ENCODE measurements around the gene PTPRG. TPM values are rescaled to one million over a fixed set of nuclear protein-coding genes. Genes with fewer than 3 reads are reported as not detected.

PTPRG gene
- total RNA-seq, 1 experiment from 2014 or later: 32.1 TPM

DNA sequence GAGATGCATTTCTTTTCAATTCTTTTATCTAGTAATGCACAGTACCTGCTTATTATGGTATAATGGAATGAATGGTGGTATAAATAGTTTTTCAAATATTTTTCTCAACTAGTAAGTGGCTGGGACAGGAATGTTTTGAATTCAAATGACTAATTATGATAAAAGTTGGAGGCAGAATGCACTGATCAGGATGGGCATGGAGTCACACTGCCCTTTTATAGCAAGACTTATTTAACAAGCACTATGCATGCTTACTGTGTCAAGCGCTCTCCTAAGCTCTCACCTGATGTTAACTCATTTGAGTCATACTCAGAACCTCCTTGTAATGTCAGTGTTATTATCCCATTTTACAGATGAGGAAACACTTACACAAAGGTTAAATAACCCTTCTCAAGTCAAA, 590.2 kb downstream of the PTPRG start:
- DNase-seq (ENCODE audit: low read depth, low spot score) (no peak), ATAC-seq (no peak)
- no peak overlapping the region for H3K4me3 ChIP-seq (replicated peaks in 1 of 2; ENCODE audit: low read depth in 1 of 2, low read length in 2 of 2)
- no peaks in the 10 kb centered on the region for H3K79me2 ChIP-seq (ENCODE audit: insufficient read depth, low read length)
- no peak overlapping the region for H3K4me2 ChIP-seq (ENCODE audit: low read length)
- CTCF ChIA-PET: no interaction called here
- no TSS peak for BruUV-seq (replicated peaks)
- no peaks in the 10 kb centered on the region for H3K9me2 ChIP-seq (ENCODE audit: insufficient read depth)
- intact Hi-C loops (cut with micrococcal nuclease): no loop called here
- TF ChIP-seq RAD21 (IDR thresholded peaks at IDR 0.05; ENCODE audit: low read depth): no peak
- TF ChIP-seq POLR2AphosphoS5 (IDR thresholded peaks at IDR 0.05; ENCODE audit: low read depth, low read length): no peak
- TF ChIP-seq JUND (IDR thresholded peaks at IDR 0.05): no peak
- no peak for TF ChIP-seq ZFX (IDR thresholded peaks at IDR 0.05)
- TF ChIP-seq, protein P1, sequence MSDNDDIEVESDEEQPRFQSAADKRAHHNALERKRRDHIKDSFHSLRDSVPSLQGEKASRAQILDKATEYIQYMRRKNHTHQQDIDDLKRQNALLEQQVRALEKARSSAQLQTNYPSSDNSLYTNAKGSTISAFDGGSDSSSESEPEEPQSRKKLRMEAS (IDR thresholded peaks at IDR 0.05): no peak
- TF ChIP-seq SIN3A (IDR thresholded peaks at IDR 0.05; ENCODE audit: low read depth): no peak
- TF ChIP-seq CBX3 (IDR thresholded peaks at IDR 0.05; ENCODE audit: low read depth): no peak
- no peak for TF ChIP-seq CEBPB (IDR thresholded peaks at IDR 0.05; ENCODE audit: low read depth)
- TF ChIP-seq EZH2 (IDR thresholded peaks at IDR 0.05): no peak
- H4K20me1 ChIP-seq (ENCODE audit: insufficient read depth): no peaks in the 10 kb centered on the region
- POLR2A ChIA-PET: no interaction called here
- no peak overlapping the region for H2AFZ ChIP-seq (ENCODE audit: low read depth, low read length, poor library complexity, severe bottlenecking)
- H3K36me3 ChIP-seq (ENCODE audit: control insufficient read depth in 1 of 2, insufficient read depth in 2 of 2, low read length in 2 of 2): no peaks in the 10 kb centered on the region
- H3K27me3 ChIP-seq (ENCODE audit: insufficient read depth, low read length): no peaks in the 10 kb centered on the region
- no peaks in the 10 kb centered on the region for H3K4me1 ChIP-seq (ENCODE audit: control insufficient read depth in 1 of 2, insufficient read depth in 2 of 2, low read length in 2 of 2)
- H3K9me3 ChIP-seq (ENCODE audit: control insufficient read depth in 1 of 2, insufficient read depth in 1 of 2, low read depth in 1 of 2, low read length in 2 of 2): no peaks in the 10 kb centered on the region
- H3K27ac ChIP-seq (ENCODE audit: low read depth, low read length): no peak overlapping the region
- H3K9ac ChIP-seq (ENCODE audit: low read length): no peak overlapping the region
- RAD21 ChIA-PET (ENCODE audit: low non-redundant PET in 1 of 2, low total read pairs in 2 of 2, uncharacterized antibody in 2 of 2, unreplicated experiment in 2 of 2): no interaction called here

DNA sequence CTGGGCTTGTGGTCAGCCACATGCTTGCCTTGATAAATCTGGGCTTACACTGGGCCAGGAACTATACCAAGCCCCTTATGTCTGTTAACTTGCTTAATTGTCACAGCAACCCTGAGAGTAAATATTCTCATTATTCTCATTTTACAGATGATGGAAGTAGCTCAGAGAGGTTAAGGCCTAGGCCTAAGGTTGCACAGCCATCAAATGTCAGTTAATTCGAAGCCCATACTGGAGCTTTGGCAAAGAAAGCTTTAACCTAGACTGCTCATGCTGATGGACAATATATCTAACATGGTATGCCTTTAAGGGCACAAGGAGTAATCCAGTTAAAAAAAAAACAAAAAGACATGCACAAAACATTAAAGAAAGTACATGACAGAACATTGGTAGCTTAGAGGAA, 591.9 kb downstream of the PTPRG start:
- Histone ChIP-seq H3K36me3 (ENCODE audit: control insufficient read depth in 1 of 2, insufficient read depth in 2 of 2, low read length in 2 of 2) (no peaks in the 10 kb centered on the region), H3K4me1 (ENCODE audit: control insufficient read depth in 1 of 2, insufficient read depth in 2 of 2, low read length in 2 of 2) (no peaks in the 10 kb centered on the region), H3K79me2 (ENCODE audit: insufficient read depth, low read length) (no peaks in the 10 kb centered on the region), H3K9me3 (ENCODE audit: control insufficient read depth in 1 of 2, insufficient read depth in 1 of 2, low read depth in 1 of 2, low read length in 2 of 2) (no peaks in the 10 kb centered on the region), H3K4me3 (replicated peaks in 1 of 2; ENCODE audit: low read depth in 1 of 2, low read length in 2 of 2) (no peak overlapping the region), H2AFZ (ENCODE audit: low read depth, low read length, poor library complexity, severe bottlenecking) (no peak overlapping the region), H3K9me2 (ENCODE audit: insufficient read depth) (no peaks in the 10 kb centered on the region), H3K9ac (ENCODE audit: low read length) (no peak overlapping the region), H4K20me1 (ENCODE audit: insufficient read depth) (no peaks in the 10 kb centered on the region), H3K4me2 (ENCODE audit: low read length) (no peak overlapping the region), H3K27me3 (ENCODE audit: insufficient read depth, low read length) (no peaks in the 10 kb centered on the region), H3K27ac (ENCODE audit: low read depth, low read length) (no peak overlapping the region)
- DNase-seq (ENCODE audit: low read depth, low spot score) (no peak), ATAC-seq (no peak)
- TF ChIP-seq CBX3 (IDR thresholded peaks at IDR 0.05; ENCODE audit: low read depth) (no peak), YY1 (IDR thresholded peaks at IDR 0.05; ENCODE audit: extremely low read depth, insufficient replicate concordance, low read depth, low read length) (no peak), RAD21 (IDR thresholded peaks at IDR 0.05; ENCODE audit: low read depth) (no peak), EZH2phosphoT487 (IDR thresholded peaks at IDR 0.05; ENCODE audit: borderline replicate concordance) (no peak), POLR2AphosphoS5 (IDR thresholded peaks at IDR 0.05; ENCODE audit: low read depth, low read length) (no peak), FOSL1 (IDR thresholded peaks at IDR 0.05; ENCODE audit: low read depth) (no peak), JUND (IDR thresholded peaks at IDR 0.05) (no peak), EZH2 (IDR thresholded peaks at IDR 0.05) (no peak), TCF7L2 (IDR thresholded peaks at IDR 0.05; ENCODE audit: borderline replicate concordance, extremely low read depth, insufficient read depth, insufficient read length) (no peak), SIN3A (IDR thresholded peaks at IDR 0.05; ENCODE audit: low read depth) (no peak)
- TF ChIP-seq, protein P2, sequence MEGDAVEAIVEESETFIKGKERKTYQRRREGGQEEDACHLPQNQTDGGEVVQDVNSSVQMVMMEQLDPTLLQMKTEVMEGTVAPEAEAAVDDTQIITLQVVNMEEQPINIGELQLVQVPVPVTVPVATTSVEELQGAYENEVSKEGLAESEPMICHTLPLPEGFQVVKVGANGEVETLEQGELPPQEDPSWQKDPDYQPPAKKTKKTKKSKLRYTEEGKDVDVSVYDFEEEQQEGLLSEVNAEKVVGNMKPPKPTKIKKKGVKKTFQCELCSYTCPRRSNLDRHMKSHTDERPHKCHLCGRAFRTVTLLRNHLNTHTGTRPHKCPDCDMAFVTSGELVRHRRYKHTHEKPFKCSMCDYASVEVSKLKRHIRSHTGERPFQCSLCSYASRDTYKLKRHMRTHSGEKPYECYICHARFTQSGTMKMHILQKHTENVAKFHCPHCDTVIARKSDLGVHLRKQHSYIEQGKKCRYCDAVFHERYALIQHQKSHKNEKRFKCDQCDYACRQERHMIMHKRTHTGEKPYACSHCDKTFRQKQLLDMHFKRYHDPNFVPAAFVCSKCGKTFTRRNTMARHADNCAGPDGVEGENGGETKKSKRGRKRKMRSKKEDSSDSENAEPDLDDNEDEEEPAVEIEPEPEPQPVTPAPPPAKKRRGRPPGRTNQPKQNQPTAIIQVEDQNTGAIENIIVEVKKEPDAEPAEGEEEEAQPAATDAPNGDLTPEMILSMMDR (IDR thresholded peaks at IDR 0.05 in 2 of 3, conservative IDR thresholded peaks at IDR 0.05 in 1 of 3; ENCODE audit: borderline replicate concordance in 1 of 3, insufficient read depth in 1 of 3, low read depth in 2 of 3, low read length in 2 of 3): no peak
- ChIA-PET RAD21 (ENCODE audit: low non-redundant PET in 1 of 2, low total read pairs in 2 of 2, uncharacterized antibody in 2 of 2, unreplicated experiment in 2 of 2) (no interaction called here), CTCF (no interaction called here), POLR2A (no interaction called here)
- intact Hi-C loops (cut with micrococcal nuclease): no loop called here
- BruUV-seq (replicated peaks): no TSS peak
